SK-N-SH treated with all-trans-retinoic acid at 6 μM for 48 hours (cell line): ENCODE measurements around the gene C3orf70.

Source experiments
- ATAC-seq: fragments of 200-7000 bp; cut with Tn5 transposase; 3 replicates; pipeline ENCODE4 v1.9.1; 2020; ENCODE audit warnings: mild to moderate bottlenecking, moderate library complexity
- ARNTL ChIP-seq: fragments of 450-650 bp; formaldehyde crosslinking; IDR thresholded peaks from 2 replicates; pipeline ENCODE4 v1.5.0; 2020; ENCODE audit warnings: low read depth, mild to moderate bottlenecking, moderate library complexity, borderline replicate concordance
- BACH2 ChIP-seq: fragments of 250-450 bp; sonication (Bioruptor Pico); IDR thresholded peaks from 2 replicates; pipeline ENCODE4 v1.9.0; 2021; ENCODE audit warnings: mild to moderate bottlenecking, borderline replicate concordance
- CSDC2 ChIP-seq: fragments of 250-450 bp; sonication (Bioruptor Pico); IDR thresholded peaks from 2 replicates; pipeline ENCODE4 v1.5.0; 2020; ENCODE audit warnings: mild to moderate bottlenecking, moderate library complexity
- ESRRG ChIP-seq: fragments of 250-450 bp; sonication (Bioruptor Pico); IDR thresholded peaks from 2 replicates; pipeline ENCODE4 v1.6.1; 2021; ENCODE audit warnings: mild to moderate bottlenecking
- GLIS3 ChIP-seq: fragments of 250-450 bp; sonication (Bioruptor Pico); IDR thresholded peaks from 2 replicates; pipeline ENCODE4 v1.5.0; 2020; ENCODE audit warnings: mild to moderate bottlenecking, moderate library complexity
- ISL1 ChIP-seq: fragments of 250-450 bp; sonication (Bioruptor Pico); IDR thresholded peaks from 2 replicates; pipeline ENCODE4 v2.1.2; 2022; ENCODE audit warnings: mild to moderate bottlenecking, moderate library complexity
- OSR1 ChIP-seq: fragments of 250-450 bp; sonication (Bioruptor Pico); IDR thresholded peaks from 2 replicates; pipeline ENCODE4 v1.8.0; 2022; ENCODE audit warnings: moderate library complexity, mild to moderate bottlenecking, inconsistent platforms
- PPARA ChIP-seq: fragments of 250-450 bp; sonication (Bioruptor Pico); IDR thresholded peaks from 2 replicates; pipeline ENCODE4 v1.5.0; 2020; ENCODE audit warnings: mild to moderate bottlenecking, borderline replicate concordance
- SNAI2 ChIP-seq: fragments of 250-450 bp; sonication (Bioruptor Pico); IDR thresholded peaks from 2 replicates; pipeline ENCODE4 v1.5.0; 2020; ENCODE audit warnings: mild to moderate bottlenecking, moderate library complexity
- TCF4 ChIP-seq: fragments of 250-450 bp; sonication (Bioruptor Pico); IDR thresholded peaks from 2 replicates; pipeline ENCODE4 v1.8.0; 2021; ENCODE audit warnings: mild to moderate bottlenecking, moderate library complexity, borderline replicate concordance
- TOX ChIP-seq: fragments of 250-450 bp; sonication (Bioruptor Pico); IDR thresholded peaks from 2 replicates; pipeline ENCODE4 v1.8.0; 2021; ENCODE audit warnings: mild to moderate bottlenecking, moderate library complexity, borderline replicate concordance
- ZFP3 ChIP-seq: fragments of 250-450 bp; sonication (Bioruptor Pico); IDR thresholded peaks from 2 replicates; pipeline ENCODE4 v1.5.0; 2020; ENCODE audit warnings: mild to moderate bottlenecking, moderate library complexity
- ZFP30 ChIP-seq: fragments of 450-650 bp; formaldehyde crosslinking; IDR thresholded peaks from 2 replicates; pipeline ENCODE4 v1.5.0; 2022; ENCODE audit warnings: mild to moderate bottlenecking, moderate library complexity
- ZNF565 ChIP-seq: fragments of 450-650 bp; formaldehyde crosslinking; conservative IDR thresholded peaks from 2 replicates; pipeline ENCODE4 v1.5.0; 2020; ENCODE audit warnings: low read depth, mild to moderate bottlenecking, moderate library complexity
- ZNF70 ChIP-seq: fragments of 450-650 bp; formaldehyde crosslinking; IDR thresholded peaks from 2 replicates; pipeline ENCODE4 v1.5.0; 2020; ENCODE audit warnings: mild to moderate bottlenecking, moderate library complexity
- TF ChIP-seq, protein P1 (sequence below): fragments of 250-450 bp; sonication (Bioruptor Pico); IDR thresholded peaks from 2 replicates; pipeline ENCODE4 v1.5.0; 2020; ENCODE audit warnings: mild to moderate bottlenecking, moderate library complexity
- TF ChIP-seq, protein P2 (sequence below): fragments of 250-450 bp; sonication (Bioruptor Pico); IDR thresholded peaks from 2 replicates; pipeline ENCODE4 v1.5.1; 2020; ENCODE audit warnings: low read depth, mild to moderate bottlenecking, moderate library complexity
- TF ChIP-seq, protein P3 (sequence below): fragments of 250-450 bp; sonication (Bioruptor Pico); IDR thresholded peaks from 2 replicates; pipeline ENCODE4 v1.8.0; 2021; ENCODE audit warnings: low read depth, mild to moderate bottlenecking, moderate library complexity, borderline replicate concordance
- TF ChIP-seq, protein P4 (sequence below): fragments of 250-450 bp; sonication (Bioruptor Pico); IDR thresholded peaks from 2 replicates; pipeline ENCODE4 v1.8.0; 2020; ENCODE audit warnings: mild to moderate bottlenecking, moderate library complexity, borderline replicate concordance
- TF ChIP-seq, protein P5 (sequence below): fragments of 250-450 bp; sonication (Bioruptor Pico); IDR thresholded peaks from 2 replicates; pipeline ENCODE4 v1.5.1; 2021; ENCODE audit warnings: mild to moderate bottlenecking, moderate library complexity

C3orf70 gene

DNA sequence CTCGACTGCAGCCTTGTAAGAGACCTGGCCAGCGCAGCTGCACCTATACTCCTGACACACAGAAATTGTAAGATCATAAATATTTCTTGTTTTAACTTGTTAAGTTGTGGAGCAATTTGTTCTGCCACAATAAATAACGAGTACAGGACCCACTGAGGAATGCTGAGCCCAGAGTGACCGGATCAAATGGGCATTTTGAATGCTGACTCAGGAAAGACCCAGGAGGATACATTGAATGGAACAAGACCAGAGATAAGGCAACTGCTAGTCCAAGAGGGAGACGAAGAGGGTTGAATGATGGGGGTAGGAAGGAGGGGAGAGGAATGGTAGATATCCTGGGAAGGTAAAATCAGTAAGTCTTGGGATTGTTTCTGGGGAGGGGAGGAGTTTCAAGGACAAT lies 8.9 kb upstream of the C3orf70 start:
- TF ChIP-seq, protein P1, sequence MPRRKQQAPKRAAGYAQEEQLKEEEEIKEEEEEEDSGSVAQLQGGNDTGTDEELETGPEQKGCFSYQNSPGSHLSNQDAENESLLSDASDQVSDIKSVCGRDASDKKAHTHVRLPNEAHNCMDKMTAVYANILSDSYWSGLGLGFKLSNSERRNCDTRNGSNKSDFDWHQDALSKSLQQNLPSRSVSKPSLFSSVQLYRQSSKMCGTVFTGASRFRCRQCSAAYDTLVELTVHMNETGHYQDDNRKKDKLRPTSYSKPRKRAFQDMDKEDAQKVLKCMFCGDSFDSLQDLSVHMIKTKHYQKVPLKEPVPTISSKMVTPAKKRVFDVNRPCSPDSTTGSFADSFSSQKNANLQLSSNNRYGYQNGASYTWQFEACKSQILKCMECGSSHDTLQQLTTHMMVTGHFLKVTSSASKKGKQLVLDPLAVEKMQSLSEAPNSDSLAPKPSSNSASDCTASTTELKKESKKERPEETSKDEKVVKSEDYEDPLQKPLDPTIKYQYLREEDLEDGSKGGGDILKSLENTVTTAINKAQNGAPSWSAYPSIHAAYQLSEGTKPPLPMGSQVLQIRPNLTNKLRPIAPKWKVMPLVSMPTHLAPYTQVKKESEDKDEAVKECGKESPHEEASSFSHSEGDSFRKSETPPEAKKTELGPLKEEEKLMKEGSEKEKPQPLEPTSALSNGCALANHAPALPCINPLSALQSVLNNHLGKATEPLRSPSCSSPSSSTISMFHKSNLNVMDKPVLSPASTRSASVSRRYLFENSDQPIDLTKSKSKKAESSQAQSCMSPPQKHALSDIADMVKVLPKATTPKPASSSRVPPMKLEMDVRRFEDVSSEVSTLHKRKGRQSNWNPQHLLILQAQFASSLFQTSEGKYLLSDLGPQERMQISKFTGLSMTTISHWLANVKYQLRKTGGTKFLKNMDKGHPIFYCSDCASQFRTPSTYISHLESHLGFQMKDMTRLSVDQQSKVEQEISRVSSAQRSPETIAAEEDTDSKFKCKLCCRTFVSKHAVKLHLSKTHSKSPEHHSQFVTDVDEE: no peak
- no peak for TF ChIP-seq BACH2 (CRISPR knock-in tag)
- no peak for TF ChIP-seq SNAI2 (CRISPR knock-in tag)
- TF ChIP-seq, protein P2, sequence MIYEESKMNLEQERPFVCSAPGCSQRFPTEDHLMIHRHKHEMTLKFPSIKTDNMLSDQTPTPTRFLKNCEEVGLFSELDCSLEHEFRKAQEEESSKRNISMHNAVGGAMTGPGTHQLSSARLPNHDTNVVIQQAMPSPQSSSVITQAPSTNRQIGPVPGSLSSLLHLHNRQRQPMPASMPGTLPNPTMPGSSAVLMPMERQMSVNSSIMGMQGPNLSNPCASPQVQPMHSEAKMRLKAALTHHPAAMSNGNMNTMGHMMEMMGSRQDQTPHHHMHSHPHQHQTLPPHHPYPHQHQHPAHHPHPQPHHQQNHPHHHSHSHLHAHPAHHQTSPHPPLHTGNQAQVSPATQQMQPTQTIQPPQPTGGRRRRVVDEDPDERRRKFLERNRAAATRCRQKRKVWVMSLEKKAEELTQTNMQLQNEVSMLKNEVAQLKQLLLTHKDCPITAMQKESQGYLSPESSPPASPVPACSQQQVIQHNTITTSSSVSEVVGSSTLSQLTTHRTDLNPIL (CRISPR knock-in tag): no peak
- no peak for TF ChIP-seq ZFP3
- TF ChIP-seq ZFP30 (CRISPR knock-in tag): no peak
- no peak for TF ChIP-seq PPARA (CRISPR knock-in tag)
- TF ChIP-seq TCF4 (CRISPR knock-in tag): no peak
- TF ChIP-seq, protein P3, sequence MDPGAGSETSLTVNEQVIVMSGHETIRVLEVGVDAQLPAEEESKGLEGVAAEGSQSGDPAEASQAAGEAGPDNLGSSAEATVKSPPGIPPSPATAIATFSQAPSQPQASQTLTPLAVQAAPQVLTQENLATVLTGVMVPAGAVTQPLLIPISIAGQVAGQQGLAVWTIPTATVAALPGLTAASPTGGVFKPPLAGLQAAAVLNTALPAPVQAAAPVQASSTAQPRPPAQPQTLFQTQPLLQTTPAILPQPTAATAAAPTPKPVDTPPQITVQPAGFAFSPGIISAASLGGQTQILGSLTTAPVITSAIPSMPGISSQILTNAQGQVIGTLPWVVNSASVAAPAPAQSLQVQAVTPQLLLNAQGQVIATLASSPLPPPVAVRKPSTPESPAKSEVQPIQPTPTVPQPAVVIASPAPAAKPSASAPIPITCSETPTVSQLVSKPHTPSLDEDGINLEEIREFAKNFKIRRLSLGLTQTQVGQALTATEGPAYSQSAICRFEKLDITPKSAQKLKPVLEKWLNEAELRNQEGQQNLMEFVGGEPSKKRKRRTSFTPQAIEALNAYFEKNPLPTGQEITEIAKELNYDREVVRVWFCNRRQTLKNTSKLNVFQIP (CRISPR knock-in tag): no peak
- no peak for TF ChIP-seq OSR1 (CRISPR knock-in tag)
- TF ChIP-seq GLIS3 (CRISPR knock-in tag): no peak
- TF ChIP-seq ESRRG (CRISPR knock-in tag): no peak
- TF ChIP-seq ARNTL (CRISPR knock-in tag): no peak
- TF ChIP-seq, protein P4, sequence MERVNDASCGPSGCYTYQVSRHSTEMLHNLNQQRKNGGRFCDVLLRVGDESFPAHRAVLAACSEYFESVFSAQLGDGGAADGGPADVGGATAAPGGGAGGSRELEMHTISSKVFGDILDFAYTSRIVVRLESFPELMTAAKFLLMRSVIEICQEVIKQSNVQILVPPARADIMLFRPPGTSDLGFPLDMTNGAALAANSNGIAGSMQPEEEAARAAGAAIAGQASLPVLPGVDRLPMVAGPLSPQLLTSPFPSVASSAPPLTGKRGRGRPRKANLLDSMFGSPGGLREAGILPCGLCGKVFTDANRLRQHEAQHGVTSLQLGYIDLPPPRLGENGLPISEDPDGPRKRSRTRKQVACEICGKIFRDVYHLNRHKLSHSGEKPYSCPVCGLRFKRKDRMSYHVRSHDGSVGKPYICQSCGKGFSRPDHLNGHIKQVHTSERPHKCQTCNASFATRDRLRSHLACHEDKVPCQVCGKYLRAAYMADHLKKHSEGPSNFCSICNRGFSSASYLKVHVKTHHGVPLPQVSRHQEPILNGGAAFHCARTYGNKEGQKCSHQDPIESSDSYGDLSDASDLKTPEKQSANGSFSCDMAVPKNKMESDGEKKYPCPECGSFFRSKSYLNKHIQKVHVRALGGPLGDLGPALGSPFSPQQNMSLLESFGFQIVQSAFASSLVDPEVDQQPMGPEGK (CRISPR knock-in tag): no peak
- no peak for TF ChIP-seq ZNF70 (CRISPR knock-in tag)
- no peak for TF ChIP-seq TOX (CRISPR knock-in tag)
- TF ChIP-seq, protein P5, sequence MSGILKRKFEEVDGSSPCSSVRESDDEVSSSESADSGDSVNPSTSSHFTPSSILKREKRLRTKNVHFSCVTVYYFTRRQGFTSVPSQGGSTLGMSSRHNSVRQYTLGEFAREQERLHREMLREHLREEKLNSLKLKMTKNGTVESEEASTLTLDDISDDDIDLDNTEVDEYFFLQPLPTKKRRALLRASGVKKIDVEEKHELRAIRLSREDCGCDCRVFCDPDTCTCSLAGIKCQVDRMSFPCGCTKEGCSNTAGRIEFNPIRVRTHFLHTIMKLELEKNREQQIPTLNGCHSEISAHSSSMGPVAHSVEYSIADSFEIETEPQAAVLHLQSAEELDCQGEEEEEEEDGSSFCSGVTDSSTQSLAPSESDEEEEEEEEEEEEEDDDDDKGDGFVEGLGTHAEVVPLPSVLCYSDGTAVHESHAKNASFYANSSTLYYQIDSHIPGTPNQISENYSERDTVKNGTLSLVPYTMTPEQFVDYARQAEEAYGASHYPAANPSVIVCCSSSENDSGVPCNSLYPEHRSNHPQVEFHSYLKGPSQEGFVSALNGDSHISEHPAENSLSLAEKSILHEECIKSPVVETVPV (CRISPR knock-in tag): no peak
- TF ChIP-seq CSDC2 (CRISPR knock-in tag): no peak
- TF ChIP-seq ISL1 (CRISPR knock-in tag): no peak
- ATAC-seq: no peak

DNA sequence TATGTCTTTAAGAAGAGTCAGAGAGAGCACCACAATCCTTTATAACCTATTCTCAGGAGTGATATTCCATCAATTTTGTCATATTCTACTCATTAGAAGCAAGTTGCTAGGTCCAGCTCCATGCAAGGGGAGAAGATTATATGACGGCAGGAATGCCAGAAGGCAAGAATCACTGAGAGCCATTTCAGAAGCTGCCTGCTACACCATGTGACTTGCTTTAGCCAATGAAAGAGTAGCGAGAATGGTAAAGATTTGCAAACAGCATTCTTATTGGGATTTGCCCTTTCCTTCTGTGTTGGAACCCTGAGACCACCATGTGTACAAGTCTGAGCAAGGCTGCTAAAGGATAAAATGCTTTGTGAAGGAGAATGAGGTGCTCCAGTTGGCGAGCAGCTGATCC lies 4.5 kb upstream of the C3orf70 start:
- TF ChIP-seq CSDC2 (CRISPR knock-in tag): no peak
- TF ChIP-seq ZFP30 (CRISPR knock-in tag): no peak
- no peak for TF ChIP-seq TCF4 (CRISPR knock-in tag)
- TF ChIP-seq ZNF565 (CRISPR knock-in tag): no peak
- TF ChIP-seq, protein P4 (CRISPR knock-in tag): no peak
- TF ChIP-seq, protein P3 (CRISPR knock-in tag): no peak
- TF ChIP-seq, all 23 proteins: peak for 0
- ATAC-seq: no peak
